ENCODE results near the gene RACK1. TPM values are rescaled to one million over a fixed set of nuclear protein-coding genes. Genes with fewer than 3 reads are reported as not detected.

The RACK1 gene
- total and polyA plus RNA-seq, 2 donors (not counting 3 experiments of a cell fraction or from before 2014, with no cell fraction given): 1,910 to 5,629 TPM

- TSS peak; percentile 43 for BruUV-seq (replicated peaks)
- intact Hi-C loops (cut with micrococcal nuclease): loop anchor here (1.0 to 2.0 kb wide), 4 partner anchors 21 to 58 kb away; partner anchors contain the start of gene TRIM52
These were observed 20.5 kb downstream of the RACK1 start, which contains the start of gene TRIM41 for GRCh38 chr5:181223058-181223728. TRIM41 (plus strand) TSS chr5:181223281; CDS start chr5:181224000, 719 bp downstream.

More at GRCh38 chr5:181223058-181223728, 20.5 kb downstream of the RACK1 start, which contains the start of gene TRIM41:
- dilution Hi-C loops (cut with MboI; ENCODE audit: extremely low pct_ligation_motif_present, low sequenced_read_pairs): no loop called here
- H3K4me2 ChIP-seq (ENCODE audit: insufficient read depth, low read length): peak within 1 kb of the TSS; percentile 69
- H3K9me1 ChIP-seq (replicated peaks; ENCODE audit: control insufficient read depth, extremely low read depth, insufficient read depth, low read length): no peaks in the 10 kb centered on the region
- POLR2A ChIA-PET: interaction anchor here (0.5 to 2.1 kb wide), 8 partner anchors 13 to 39 kb away, joined by 3 to 11 read pairs (median 6); partner anchors contain the start of genes RACK1 and TRIM7
- H3K4me1 ChIP-seq (ENCODE audit: control insufficient read depth, extremely low read depth, insufficient read depth, low read length): peaks cover 10% of the 10 kb centered on the region
- H3K27ac ChIP-seq (ENCODE audit: insufficient read depth, low read depth, low read length): peak within 1 kb of the TSS; percentile 88
- H3K4me3 ChIP-seq (replicated peaks in 1 of 3; ENCODE audit: insufficient read depth in 1 of 3, low read depth in 1 of 3, low read length in 3 of 3): peak within 1 kb of the TSS; percentile 21 to 76 (median 64)
- DNase-seq (ENCODE audit: low read depth, low spot score) (peak; percentile 98), FAIRE-seq (peak; percentile 96)
- H3K79me2 ChIP-seq (ENCODE audit: control insufficient read depth, insufficient read depth, low read length): peaks cover 9% of the 10 kb centered on the region
- no peaks in the 10 kb centered on the region for H3K36me3 ChIP-seq (ENCODE audit: control insufficient read depth in 2 of 2, extremely low read depth in 1 of 2, insufficient read depth in 2 of 2, low read length in 2 of 2)
- peak within 1 kb of the TSS; percentile 87 for H3K9ac ChIP-seq (replicated peaks; ENCODE audit: extremely low read depth, insufficient read depth, low read length)
- CTCF ChIA-PET: interaction anchor here (0.7 to 2.1 kb wide), 5 partner anchors 16 to 39 kb away, joined by 3 to 9 read pairs (median 4); no protein-coding TSS in a partner anchor
- H3K27me3 ChIP-seq (ENCODE audit: control insufficient read depth in 2 of 2, insufficient read depth in 2 of 2, low read length in 2 of 2): no peaks in the 10 kb centered on the region
- TF ChIP-seq FOS (IDR thresholded peaks at IDR 0.05; ENCODE audit: borderline replicate concordance, insufficient read depth, low read length): peak; percentile 20
- TF ChIP-seq MYC (IDR thresholded peaks at IDR 0.05; ENCODE audit: low read depth, low read length): no peak
- peak; percentile 4 to 26 for TF ChIP-seq CTCF (IDR thresholded peaks at IDR 0.05; ENCODE audit: extremely low read depth in 1 of 2, insufficient read depth in 1 of 2, low read depth in 1 of 2, low read length in 2 of 2)
- peak; percentile 85 for TF ChIP-seq POLR2AphosphoS5 (IDR thresholded peaks at IDR 0.05; ENCODE audit: insufficient read depth, low read depth, low read length)
- H4K20me1 ChIP-seq (replicated peaks; ENCODE audit: control insufficient read depth, extremely low read depth, insufficient read depth, low read length): no peaks in the 10 kb centered on the region
- H3K9me3 ChIP-seq (replicated peaks; ENCODE audit: control insufficient read depth, insufficient read depth, low read length): no peaks in the 10 kb centered on the region
- peak within 1 kb of the TSS; percentile 21 for H2AFZ ChIP-seq (ENCODE audit: low read depth, low read length)

Data from endothelial cell of umbilical vein (primary cell).